GM18498 (cell line): ENCODE measurements around the gene PMFBP1.

Source experiments
- ATAC-seq: cut with Tn5 transposase; IDR thresholded peaks from one replicate; pipeline ENCODE4 v1.9.1; 2021; ENCODE audit warnings: mild to moderate bottlenecking, moderate library complexity; ENCODE audit not compliant: unreplicated experiment

Gene PMFBP1

DNA sequence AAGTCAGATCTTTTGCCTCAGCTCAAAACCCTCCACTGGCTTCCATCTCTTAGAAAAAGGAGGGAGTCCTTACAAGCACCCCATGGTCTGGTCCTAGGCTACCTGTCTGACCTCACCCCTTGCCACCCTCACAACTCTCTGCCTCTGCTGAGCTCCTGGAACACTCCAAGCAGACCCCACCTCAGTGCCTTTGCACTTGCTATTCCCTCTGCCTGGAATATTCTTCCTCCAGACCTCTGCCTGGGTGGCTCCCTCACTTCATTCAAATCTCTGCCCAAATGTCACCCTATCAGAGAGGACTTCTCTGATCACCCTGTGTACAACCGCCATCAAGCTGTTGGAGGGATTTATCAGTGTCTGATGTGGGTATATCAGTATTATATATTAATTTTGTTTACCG is 37.4 kb downstream of the PMFBP1 start:
- ATAC-seq: no peak

DNA sequence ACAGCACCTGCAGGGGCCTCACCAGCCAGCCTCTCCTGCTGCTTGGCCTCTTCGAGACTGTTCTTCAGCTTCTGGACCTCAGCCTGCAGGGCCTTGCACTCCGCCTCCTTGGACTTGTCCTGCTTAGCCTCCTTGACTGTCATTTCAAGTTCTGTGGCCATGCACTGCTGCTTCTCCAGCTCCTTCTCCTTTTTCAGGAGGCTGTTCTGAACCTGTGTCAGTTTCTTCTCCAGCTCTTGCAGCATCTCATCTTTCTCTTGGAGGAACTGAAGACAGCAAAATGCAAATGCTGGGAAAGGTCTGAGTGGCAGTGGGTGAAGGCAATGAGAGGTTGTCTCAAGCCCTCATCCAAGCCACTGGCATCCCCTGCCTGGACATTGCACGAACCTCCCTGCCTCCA is 39.2 kb downstream of the PMFBP1 start:
- ATAC-seq: no peak

DNA sequence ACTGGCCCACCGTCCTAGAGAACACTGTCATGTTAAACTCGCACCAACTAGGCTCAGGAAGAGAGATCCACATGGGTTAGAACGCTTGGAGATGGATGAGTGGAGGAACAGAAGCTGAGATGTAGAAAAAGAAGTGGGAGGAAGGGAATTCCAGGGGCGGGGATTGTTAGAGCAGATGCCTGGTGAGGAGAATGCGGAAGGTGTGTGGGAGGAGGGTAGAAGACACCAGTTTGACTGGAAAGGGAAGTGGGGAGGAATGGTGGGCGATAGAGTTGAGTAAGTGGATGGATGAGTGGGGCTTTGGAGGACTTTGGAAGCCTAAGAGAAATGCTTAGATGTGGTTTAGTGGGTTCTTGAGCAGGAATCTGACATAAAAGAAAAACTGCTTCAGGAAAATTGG is 40.9 kb downstream of the PMFBP1 start:
- ATAC-seq: no peak

DNA sequence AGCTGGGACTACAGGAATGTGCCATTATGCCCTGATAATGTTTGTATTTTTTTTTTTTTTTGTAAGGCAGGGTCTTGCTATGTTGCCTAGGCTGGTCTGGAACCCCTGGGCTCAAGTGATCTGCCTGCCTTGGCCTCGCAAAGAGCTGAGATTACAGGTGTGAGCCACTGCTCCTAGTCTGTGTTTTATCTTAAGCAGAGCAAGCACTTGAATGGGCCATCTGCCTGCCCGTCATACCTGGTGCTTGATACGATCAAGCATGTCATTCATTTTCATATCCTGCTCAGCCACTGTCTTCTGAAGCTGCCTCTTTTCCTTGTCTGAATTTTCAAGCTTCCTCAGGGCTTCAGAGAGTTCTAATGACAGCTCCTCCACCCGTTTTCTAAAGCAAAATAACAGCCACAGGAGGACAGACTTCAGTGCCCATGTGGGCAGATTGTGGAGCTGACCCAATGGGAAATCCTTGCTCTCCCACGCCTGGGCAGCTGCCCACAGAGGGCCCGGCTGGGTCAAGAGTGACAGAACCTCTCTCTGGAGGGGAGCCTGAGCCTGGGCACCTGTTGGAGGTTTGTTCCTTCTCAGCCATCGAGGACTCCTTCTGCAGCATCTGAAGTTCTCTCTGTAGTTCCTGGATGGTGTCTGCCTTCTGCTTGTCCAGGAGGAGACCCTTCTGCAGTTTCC is 41.8 kb downstream of the PMFBP1 start:
- no peak for ATAC-seq

DNA sequence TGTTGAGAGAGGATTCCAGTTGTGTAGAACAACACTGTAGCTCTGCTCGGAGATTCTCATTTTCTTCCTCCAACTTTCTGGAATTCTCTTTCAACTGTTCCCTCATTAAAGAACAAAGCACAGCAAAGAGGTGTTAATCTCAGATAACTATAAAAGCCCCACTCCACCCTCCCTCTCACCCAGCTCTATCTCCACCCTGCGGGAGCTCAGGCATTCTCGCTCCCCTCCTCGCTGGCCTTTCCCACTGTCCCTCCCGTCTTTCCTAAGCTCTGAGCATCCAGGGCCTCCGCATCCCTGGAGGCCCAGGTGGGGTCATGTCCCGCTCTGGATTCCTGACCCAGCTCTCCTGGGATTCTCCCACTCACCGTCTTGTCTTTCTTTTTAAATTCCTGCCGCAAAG is 43.3 kb downstream of the PMFBP1 start:
- no peak for ATAC-seq

DNA sequence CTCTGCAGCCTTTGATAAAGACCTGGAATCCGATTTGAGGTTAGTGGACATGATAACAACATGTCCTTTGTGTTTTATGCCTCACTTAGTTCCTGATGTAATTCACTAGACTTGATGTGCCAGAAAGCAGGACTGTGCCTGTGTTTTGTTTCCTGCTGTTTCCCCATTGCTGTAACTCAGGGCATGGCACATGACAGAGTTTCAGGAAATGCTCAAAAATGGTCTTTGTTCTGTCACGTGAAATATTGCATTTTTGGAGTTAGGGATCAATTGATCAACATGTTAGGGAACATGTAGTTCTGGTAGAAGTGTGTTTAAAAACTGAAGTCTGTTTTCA is 45.6 kb downstream of the PMFBP1 start:
- no peak for ATAC-seq

DNA sequence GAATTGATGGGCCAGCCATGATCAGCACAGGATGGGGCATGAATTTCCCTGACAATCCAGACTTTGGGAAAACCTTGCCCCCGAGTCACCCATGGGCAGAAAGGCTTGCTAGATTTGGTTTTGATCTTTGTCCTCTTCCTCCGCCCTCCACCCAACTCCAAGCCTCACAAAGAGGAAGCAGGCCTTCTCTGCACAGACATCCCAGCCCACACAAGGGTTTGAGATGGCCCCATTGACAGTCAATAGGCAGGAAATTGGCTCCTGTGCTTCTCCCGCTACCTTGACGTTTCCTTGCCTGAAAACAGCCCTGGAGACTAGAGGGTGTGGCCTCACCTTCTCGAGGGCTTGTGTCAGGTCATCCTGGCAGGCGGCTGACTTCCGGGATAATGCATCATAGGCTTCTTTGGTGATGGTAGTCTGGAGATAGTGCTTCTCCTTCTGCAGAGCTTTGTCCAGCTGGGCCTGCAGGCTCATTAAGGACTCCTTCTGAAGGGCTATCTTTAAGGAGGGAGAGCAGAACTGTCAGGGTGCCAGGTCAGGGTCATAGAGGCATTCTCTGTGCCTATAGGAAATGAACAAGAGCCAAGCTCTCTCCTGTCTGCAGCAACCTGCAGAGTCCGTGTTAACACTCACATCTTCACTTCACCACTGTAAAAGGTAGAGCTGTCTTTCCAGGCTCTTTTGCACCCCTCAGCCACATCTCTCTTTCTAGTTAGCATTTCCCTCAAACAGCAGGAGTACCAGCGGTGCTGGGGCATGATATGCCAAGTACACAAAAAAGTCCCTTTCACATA is 46.1 kb downstream of the PMFBP1 start:
- ATAC-seq: no peak

DNA sequence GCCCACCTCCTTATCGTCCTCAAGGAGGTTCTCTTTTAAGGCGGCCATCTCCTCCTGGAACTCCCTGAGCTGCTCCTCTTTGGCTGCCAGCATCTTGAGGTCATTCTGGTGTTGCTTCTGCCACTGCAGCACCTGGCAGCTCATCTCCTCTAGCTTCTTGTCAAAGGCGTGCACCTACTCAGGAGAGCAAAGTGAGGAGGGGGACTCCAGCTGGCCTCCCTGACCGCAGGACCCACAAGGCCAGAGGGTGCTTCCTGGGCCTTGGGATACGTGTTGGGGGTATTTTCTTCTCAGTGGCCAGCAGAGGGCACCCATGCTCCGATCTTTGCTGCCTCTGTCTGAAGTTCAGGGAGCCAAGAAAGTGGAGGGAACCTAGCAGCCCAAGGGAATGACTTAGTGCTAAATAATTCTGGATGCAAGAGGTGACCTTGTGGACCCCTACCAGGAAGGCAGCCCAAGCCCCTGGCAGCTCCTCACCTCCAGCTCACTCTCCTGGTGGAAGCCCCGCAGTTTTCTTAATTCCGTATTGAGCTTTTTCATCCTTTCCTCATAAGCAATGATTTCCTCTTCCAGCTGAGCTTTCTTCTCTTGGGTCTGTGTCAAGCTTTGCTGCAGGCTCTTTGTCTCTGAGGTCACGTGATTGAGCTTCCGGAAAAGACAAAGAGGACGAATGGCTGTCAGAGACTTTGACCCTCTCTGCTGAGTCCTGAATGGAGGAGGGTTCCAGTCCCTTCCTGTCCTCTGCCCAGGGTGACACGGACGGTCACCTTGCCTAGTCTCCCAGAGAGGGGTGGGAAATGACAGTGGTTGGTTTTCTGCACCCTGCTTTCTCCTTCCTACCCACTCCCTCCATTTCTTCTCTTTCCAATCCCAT is 47.0 kb downstream of the PMFBP1 start:
- ATAC-seq: peak; percentile 64

DNA sequence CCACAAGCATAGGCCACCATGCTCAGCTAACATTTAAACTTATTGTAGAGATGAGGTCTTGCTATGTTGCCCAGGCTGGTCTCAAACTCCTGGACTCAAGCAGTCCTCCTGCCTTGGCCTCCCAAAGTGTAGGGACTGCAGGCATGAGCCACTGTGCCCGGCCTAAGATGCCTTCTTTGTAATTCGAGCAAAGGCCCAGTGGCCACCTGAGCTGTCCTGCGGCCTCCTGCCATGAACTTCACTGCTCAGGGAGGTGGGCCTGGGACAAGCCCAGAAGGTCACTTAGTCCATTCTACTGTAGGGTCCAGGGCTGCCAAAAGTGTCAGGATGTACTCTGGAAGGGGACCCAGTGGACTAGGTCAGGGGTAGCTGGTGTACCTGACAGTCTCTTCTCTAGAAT is 47.8 kb downstream of the PMFBP1 start:
- ATAC-seq: no peak

DNA sequence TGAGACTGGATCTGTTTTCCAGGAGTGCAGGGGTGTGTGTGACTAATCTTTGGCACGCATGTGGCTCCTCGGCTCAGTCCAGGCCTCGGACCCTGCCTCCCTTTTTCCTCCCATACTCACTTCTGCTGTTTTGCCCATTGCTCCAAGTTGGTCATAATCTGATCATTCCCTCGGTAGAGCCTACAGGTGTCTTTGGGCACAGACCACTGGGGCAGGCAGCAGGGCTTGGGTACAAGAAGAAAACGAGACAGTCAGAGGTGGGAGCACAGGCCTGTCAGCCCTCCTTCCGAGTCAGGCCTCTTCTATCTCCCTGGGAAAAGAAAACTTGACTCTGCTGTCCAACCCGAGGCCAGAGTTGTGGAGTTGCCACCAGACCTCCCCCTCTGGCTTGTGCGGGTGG is 48.5 kb downstream of the PMFBP1 start:
- ATAC-seq: no peak

DNA sequence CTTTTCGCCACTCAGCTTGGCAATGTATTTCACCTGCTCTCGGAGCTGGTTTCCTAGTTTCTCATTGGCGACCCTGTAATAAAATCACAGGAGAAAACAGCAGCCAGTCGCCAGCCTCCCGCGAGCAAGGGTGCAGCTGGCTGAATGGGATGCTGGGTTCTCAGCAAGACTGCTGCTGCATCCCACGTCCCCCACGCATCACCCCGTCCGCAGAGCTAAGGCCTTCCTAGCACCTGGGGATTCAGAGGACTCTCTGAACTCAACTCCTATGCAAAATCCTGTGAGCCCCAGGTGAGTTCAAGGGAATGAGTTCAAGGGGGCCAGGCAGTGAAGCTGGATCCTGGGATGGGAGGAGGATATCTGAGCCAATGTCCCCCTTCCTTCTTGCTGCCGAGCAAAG is 49.0 kb downstream of the PMFBP1 start:
- no peak for ATAC-seq

DNA sequence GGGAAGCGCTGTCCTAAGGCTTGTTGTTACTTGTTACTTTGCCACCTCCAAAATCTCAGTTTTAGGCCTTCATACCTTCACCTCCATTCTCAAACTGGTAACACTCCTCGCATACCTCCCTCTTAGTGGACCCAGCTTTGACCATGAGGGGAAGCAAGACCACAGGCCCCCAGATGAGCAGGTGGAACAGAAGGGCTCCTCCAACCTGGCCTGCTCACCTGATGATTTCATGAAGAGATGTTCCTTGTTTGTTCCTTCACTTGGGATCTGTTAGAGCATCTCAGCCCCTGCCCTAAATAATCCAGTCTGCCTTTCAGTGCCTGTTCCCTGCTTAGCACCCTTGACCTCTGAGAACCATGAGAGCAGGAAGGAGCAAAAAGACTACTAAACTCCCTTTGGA is 49.6 kb downstream of the PMFBP1 start:
- ATAC-seq: no peak

DNA sequence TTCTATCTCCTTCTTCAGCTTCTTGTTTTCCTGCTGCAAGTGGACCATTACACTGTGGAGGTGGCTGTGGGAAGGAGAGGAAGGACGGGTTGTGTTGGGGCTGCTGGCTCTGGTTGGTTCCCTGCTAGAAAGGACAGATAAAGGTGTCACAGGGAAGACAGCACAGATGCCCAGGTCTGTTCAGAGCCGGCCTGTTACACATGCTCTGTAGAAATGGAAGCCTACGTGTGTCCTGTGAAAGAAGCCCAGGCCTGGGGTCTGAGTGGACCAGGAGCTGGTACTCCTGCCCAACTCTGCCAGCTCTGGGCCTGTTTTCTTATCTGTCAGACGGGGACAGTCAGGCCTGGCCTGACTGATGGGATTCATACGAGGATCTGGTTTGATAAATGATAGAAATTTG is 51.9 kb downstream of the PMFBP1 start:
- no peak for ATAC-seq

DNA sequence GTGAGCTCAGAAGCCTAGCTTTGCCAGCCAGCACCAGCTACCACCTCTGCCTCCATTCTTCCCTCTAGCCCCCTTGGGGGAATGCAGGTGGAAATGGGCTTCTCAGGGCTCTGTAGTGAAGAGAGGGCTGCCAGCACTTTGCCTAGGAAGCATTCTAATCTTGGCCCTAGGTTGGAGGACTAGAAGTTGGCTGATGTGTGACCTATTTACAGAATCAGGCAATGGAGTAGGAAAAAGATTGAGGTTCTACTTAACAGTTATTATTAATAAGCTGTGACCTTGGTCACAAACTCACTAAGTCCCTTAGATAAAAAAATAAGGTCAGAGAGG is 58.4 kb downstream of the PMFBP1 start:
- no peak for ATAC-seq

DNA sequence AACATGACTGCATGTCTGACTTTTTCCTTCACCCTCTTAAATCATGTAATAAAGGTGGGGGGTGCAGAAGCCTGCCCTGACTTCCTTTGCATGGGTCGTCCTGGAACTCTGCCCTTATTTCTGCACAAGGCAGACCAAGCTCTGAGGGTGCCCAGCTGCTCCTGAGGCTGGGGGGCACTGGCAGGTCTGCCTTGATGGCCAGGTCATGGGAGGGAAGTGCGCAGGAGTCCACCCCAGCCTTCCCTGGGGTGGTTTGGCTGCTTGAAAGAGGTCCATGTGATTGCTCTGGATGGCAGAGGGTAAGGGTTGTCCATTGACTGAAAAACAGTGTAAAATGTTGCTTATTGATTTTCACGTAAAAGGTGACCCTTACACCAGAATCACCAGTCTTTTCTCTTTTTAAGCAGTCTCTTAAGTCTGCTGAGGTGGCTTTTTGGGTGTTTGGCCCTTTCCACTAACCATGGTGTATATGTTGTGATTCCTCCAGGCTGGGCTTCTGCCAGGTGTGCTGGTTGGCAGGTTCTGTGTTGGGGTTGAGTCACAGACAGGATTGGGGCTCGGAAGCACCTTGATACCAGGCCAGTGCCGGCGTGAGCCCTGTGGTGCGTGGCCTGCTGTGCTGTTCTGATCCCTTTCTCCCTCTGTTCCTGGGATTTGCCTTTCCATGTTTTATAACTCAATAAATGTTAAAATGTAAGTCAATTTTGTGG is 58.9 kb downstream of the PMFBP1 start:
- ATAC-seq: no peak

DNA sequence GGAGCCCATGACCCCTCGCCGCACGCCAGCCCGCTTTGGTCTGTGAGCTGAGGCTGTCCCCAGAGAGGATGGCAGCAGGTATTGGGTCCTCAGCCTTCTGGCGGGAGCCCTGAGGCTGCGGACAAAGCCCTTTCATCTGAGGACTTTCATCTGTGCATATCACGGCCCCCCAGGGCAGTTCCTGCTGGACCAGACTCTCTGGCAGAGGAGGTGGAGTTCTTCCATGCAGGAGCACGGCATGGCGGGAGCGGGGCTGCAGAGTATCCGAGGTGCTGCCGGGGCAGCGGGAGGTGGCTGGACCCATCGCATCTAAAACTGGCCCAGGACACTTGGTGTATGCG is 59.5 kb downstream of the PMFBP1 start:
- no peak for ATAC-seq

DNA sequence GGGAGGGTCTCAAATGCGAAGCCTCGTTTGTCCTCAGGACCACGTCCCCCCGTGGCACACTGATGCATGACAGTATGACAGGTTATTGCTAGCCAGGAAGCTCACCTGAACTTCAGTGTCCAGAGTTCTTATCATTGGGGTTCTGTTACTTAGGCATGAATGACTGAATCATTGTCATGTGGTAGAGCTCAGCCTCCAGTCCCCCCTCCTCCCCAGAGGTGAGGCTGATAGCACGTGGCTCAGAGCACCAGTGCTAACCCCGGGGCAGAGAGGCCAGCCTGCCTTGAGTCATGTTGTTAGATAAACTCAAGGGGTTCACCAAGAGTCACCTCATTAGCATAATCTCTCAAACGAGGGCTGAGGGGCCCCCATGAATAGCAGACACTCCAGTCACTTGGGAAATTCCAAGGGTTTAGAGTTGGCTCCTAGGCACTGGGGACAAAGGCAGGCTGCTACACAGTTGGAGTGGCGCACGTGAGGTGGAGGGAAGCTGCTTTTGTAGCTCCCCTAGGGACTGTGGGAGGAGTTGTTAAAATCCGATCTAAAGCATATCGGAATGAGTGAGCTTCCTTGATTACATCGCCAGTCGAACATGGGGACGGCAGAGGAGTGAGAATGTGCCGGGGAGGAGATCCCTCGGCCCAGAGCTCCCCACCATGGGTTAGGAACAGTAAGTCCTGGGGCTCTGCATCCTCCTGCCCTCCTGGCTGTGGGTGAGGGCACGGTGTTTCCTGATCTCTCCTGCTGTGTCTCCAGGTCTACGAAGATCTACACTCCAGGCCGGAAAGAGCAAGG is 60.1 kb downstream of the PMFBP1 start:
- no peak for ATAC-seq

DNA sequence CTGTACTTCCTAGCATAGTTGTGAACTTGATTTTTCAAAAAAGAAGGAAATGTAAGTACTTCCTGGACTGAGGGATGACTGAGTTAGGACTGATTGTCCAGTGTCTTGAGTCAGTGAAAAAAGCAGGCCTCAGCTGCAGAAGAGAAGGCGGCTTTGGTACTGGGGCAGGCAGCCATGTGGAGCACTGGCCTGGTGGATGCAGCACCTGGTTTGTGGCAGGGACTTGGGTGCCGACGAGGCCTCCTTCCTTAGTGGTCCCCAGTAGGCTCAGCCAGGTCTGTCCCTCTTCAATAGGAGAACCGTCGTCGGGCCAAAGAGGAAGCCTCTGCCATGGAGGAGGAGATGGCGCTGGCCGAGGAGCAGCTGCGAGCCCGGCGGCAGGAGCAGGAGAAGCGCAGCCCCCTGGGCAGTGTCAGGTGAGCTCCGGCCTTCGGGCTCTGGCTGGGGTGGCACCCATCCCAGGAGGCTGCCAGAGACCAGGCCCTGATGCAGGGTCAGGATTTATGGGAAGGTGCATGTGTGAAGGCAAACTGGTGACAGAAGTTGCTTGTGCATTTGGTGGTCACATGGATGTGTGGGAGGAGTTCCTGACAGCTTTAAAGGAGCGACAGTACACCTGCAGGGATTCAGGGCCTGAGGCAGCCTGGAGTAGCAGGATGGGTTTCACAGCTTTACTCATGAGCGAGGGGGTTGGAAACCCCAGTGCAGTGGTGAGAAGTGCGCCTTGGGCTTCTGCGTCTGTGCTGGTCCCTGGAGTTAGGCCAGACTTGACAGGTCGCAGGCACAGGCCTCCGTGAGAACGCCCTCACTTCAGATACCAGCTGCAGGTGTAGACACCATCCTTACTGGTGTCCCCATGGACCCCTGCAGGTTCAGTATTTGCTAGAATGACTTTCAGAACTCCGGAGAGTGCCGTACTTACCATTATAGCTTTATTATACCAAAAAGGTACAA is 61.0 kb downstream of the PMFBP1 start:
- no peak for ATAC-seq

DNA sequence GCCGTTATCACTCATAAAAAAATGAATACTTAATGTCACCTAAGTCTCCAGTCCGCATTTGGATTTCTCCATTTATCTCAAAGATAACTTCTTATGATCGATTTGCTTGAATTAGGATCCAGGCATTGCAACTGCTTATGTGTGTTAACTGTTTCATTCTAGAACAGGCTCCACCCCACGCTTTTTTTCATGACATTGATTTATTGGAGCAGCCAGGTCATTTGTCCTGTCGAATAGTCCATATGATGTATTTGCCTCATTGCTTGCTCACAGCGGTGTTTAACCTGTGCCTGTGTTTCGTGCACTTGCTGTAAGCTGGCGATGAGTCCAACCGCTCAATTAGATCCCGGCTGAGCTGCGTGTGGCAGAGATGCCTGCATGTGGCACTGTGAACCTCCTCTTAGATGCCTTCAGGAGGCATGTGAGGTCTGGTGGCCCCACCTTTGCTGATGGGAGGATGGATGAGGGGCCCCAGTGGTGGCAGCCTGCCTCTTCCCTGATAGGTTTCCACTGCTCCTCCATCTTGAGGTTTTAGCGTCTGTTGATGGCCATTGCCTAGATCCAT is 61.9 kb downstream of the PMFBP1 start:
- no peak for ATAC-seq
